ENCODE results near the gene ACTG2.

DNA sequence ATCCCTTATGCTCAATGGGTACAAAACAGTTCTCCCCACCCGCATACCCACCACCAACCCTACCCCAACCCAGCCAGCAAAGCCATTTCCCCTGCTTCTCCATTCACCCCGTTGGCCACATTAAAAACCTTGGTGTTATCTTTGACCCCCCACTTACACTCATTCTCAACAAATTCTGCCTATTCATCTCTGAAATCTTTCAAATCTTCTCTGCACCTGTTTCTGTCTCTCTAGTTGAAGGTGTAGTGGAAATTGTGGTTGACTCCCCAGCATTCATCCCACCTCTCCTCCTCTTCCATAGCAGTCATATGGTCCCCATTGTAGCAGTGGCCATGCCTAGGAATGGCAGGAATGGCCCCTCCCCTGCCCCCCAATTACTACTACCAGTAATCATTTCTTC lies 71.4 kb downstream of the ACTG2 start:
- TF ChIP-seq, protein P1, sequence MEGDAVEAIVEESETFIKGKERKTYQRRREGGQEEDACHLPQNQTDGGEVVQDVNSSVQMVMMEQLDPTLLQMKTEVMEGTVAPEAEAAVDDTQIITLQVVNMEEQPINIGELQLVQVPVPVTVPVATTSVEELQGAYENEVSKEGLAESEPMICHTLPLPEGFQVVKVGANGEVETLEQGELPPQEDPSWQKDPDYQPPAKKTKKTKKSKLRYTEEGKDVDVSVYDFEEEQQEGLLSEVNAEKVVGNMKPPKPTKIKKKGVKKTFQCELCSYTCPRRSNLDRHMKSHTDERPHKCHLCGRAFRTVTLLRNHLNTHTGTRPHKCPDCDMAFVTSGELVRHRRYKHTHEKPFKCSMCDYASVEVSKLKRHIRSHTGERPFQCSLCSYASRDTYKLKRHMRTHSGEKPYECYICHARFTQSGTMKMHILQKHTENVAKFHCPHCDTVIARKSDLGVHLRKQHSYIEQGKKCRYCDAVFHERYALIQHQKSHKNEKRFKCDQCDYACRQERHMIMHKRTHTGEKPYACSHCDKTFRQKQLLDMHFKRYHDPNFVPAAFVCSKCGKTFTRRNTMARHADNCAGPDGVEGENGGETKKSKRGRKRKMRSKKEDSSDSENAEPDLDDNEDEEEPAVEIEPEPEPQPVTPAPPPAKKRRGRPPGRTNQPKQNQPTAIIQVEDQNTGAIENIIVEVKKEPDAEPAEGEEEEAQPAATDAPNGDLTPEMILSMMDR (IDR thresholded peaks at IDR 0.05): no peak
- TF ChIP-seq POLR2A (IDR thresholded peaks at IDR 0.05): no peak

Measured in esophagus squamous epithelium (tissue), 4 donors.